ENCODE results near the gene RABGAP1L. TPM values are rescaled to one million over a fixed set of nuclear protein-coding genes. Genes with fewer than 3 reads are reported as not detected.

The RABGAP1L gene
- total and polyA plus RNA-seq, 2 donors (not counting 3 experiments of a cell fraction or from before 2014, with no cell fraction given): 6.4 to 22.2 TPM

- Histone ChIP-seq H3K36me3 (ENCODE audit: control insufficient read depth in 2 of 2, extremely low read depth in 1 of 2, insufficient read depth in 2 of 2, low read length in 2 of 2) (no peaks in the 10 kb centered on the region), H4K20me1 (replicated peaks; ENCODE audit: control insufficient read depth, extremely low read depth, insufficient read depth, low read length) (no peaks in the 10 kb centered on the region), H3K9me1 (replicated peaks; ENCODE audit: control insufficient read depth, extremely low read depth, insufficient read depth, low read length) (no peaks in the 10 kb centered on the region), H3K27me3 (ENCODE audit: control insufficient read depth in 2 of 2, insufficient read depth in 2 of 2, low read length in 2 of 2) (no peaks in the 10 kb centered on the region), H3K4me1 (ENCODE audit: control insufficient read depth, extremely low read depth, insufficient read depth, low read length) (no peaks in the 10 kb centered on the region), H3K79me2 (ENCODE audit: control insufficient read depth, insufficient read depth, low read length) (no peaks in the 10 kb centered on the region), H3K4me2 (ENCODE audit: insufficient read depth, low read length) (no peak overlapping the region), H3K9me3 (replicated peaks; ENCODE audit: control insufficient read depth, insufficient read depth, low read length) (no peaks in the 10 kb centered on the region), H3K4me3 (replicated peaks in 1 of 3; ENCODE audit: insufficient read depth in 1 of 3, low read depth in 1 of 3, low read length in 3 of 3) (no peak overlapping the region), H3K9ac (replicated peaks; ENCODE audit: extremely low read depth, insufficient read depth, low read length) (no peak overlapping the region), H2AFZ (ENCODE audit: low read depth, low read length) (no peak overlapping the region), H3K27ac (ENCODE audit: insufficient read depth, low read depth, low read length) (no peak overlapping the region)
- TF ChIP-seq CTCF (IDR thresholded peaks at IDR 0.05; ENCODE audit: extremely low read depth in 1 of 2, insufficient read depth in 1 of 2, low read depth in 1 of 2, low read length in 2 of 2): no peak
- no peak for TF ChIP-seq FOS (IDR thresholded peaks at IDR 0.05; ENCODE audit: borderline replicate concordance, insufficient read depth, low read length)
- TF ChIP-seq JUN (IDR thresholded peaks at IDR 0.05; ENCODE audit: borderline replicate concordance, insufficient read depth, insufficient read length, low read depth): no peak
- no peak for TF ChIP-seq MYC (IDR thresholded peaks at IDR 0.05; ENCODE audit: low read depth, low read length)
- no peak for TF ChIP-seq GATA2 (IDR thresholded peaks at IDR 0.05; ENCODE audit: insufficient read depth, insufficient read length, low read depth, low read length)
- no peak for TF ChIP-seq POLR2A (IDR thresholded peaks at IDR 0.05; ENCODE audit: low read depth, low read length)
- no peak for TF ChIP-seq EZH2 (IDR thresholded peaks at IDR 0.05; ENCODE audit: borderline replicate concordance, low read depth, low read length, severe bottlenecking)
- TF ChIP-seq POLR2AphosphoS5 (IDR thresholded peaks at IDR 0.05; ENCODE audit: insufficient read depth, low read depth, low read length): no peak
- TF ChIP-seq MAX (IDR thresholded peaks at IDR 0.05; ENCODE audit: insufficient read depth, insufficient read length): no peak
- BruUV-seq (replicated peaks): no TSS peak
- FAIRE-seq: no peak
- dilution Hi-C loops (cut with MboI; ENCODE audit: extremely low pct_ligation_motif_present, low sequenced_read_pairs): no loop called here
- DNase-seq (ENCODE audit: low read depth, low spot score): no peak
- ChIA-PET CTCF (no interaction called here), POLR2A (no interaction called here)
- intact Hi-C loops (cut with micrococcal nuclease): no loop called here
Observed at GRCh38 chr1:174828264-174828663, 668.9 kb downstream of the RABGAP1L start.

Data from endothelial cell of umbilical vein (primary cell).